H1 (cell line): ENCODE measurements around the gene CIBAR2. TPM values are rescaled to one million over a fixed set of nuclear protein-coding genes. Genes with fewer than 3 reads are reported as not detected.

Experiments
- CTCF ChIA-PET: fragments of 300-600 bp; sonication (Branson Sonifier 250); formaldehyde crosslinking; loops from one replicate; lab custom pipeline; 2021; ENCODE audit not compliant: partially characterized antibody; lab: Charles Lee
- POLR2A ChIA-PET: fragments of 300-600 bp; sonication (Branson Sonifier 250); formaldehyde crosslinking; loops from one replicate; lab custom pipeline; 2021; ENCODE audit warnings: inconsistent platforms; ENCODE audit not compliant: partially characterized antibody; lab: Charles Lee
- DNase-seq, 2 experiments: peaks; one replicate each; pipeline versions ENCODE4 v3.0.0 to v3.0.0-alpha.2; 2010 to 2022; ENCODE audit warnings: low spot score in 2 of 2, low read depth in 1 of 2, mixed read lengths in 1 of 2
- FAIRE-seq: peaks from 2 replicates; lab custom pipeline; 2011; peaks lifted over from hg19 to GRCh38; lab: Jason Lieb, UNC
- H2AFZ ChIP-seq: 2 replicates; pipeline ENCODE4 v1.8.1; 2012; ENCODE audit warnings: low read length, inconsistent platforms
- H2AK5ac ChIP-seq: 2 replicates; pipeline ENCODE4 v1.6.1; 2013; ENCODE audit warnings: low read depth, low read length
- H2BK120ac ChIP-seq: replicated peaks from 2 replicates; pipeline ENCODE3; 2013; ENCODE audit warnings: low read depth, low read length, inconsistent platforms
- H2BK12ac ChIP-seq: 2 replicates; pipeline ENCODE4 v1.6.1; 2013; ENCODE audit warnings: low read depth, low read length
- H2BK15ac ChIP-seq: 2 replicates; pipeline ENCODE4 v1.6.1; 2013; ENCODE audit warnings: low read length
- H2BK20ac ChIP-seq: 2 replicates; pipeline ENCODE4 v1.6.1; 2013; ENCODE audit warnings: low read length
- H2BK5ac ChIP-seq: 2 replicates; pipeline ENCODE4 v1.6.1; 2013; ENCODE audit warnings: low read depth, low read length
- H3K14ac ChIP-seq: 2 replicates; pipeline ENCODE4 v1.6.1; 2013; ENCODE audit warnings: inconsistent platforms; ENCODE audit not compliant: insufficient read length
- H3K18ac ChIP-seq: 2 replicates; pipeline ENCODE4 v1.6.1; 2013; ENCODE audit warnings: low read length; ENCODE audit errors: extremely low read depth
- H3K23ac ChIP-seq: 2 replicates; pipeline ENCODE4 v1.6.1; 2013; ENCODE audit warnings: inconsistent platforms; ENCODE audit not compliant: insufficient read length
- H3K23me2 ChIP-seq: 2 replicates; pipeline ENCODE4 v1.6.1; 2013; ENCODE audit warnings: low read depth, low read length
- H3K27ac ChIP-seq: 2 replicates; pipeline ENCODE4 v1.6.1; 2011; ENCODE audit warnings: low read depth, low read length, inconsistent platforms
- H3K27me3 ChIP-seq, 4 experiments: replicated peaks in 1 of 4; 1 replicate in 1 of 4; 2 replicates in 3 of 4; pipeline versions ENCODE4 v1.6.1 to v1.8.1; 2011 to 2013; ENCODE audit warnings: low read length in 3 of 4, mild to moderate bottlenecking in 3 of 4, inconsistent platforms in 2 of 4, mixed read lengths in 2 of 4, moderate library complexity in 1 of 4; ENCODE audit not compliant: control insufficient read depth in 3 of 4, insufficient read depth in 3 of 4; ENCODE audit errors: extremely low read depth in 1 of 4
- H3K36me3 ChIP-seq, 4 experiments: 2 replicates each; pipeline versions ENCODE4 v1.6.1 to v1.8.1; 2011 to 2013; ENCODE audit warnings: mild to moderate bottlenecking in 4 of 4, low read length in 3 of 4, moderate library complexity in 2 of 4, control low read depth in 1 of 4, inconsistent platforms in 1 of 4; ENCODE audit not compliant: insufficient read depth in 4 of 4, control insufficient read depth in 2 of 4
- H3K4ac ChIP-seq: replicated peaks from 2 replicates; pipeline ENCODE3; 2013; ENCODE audit warnings: low read length, low read depth, mixed read lengths, inconsistent platforms; ENCODE audit not compliant: insufficient read length
- H3K4me1 ChIP-seq, 4 experiments: replicated peaks in 1 of 4; 1 replicate in 1 of 4; 2 replicates in 3 of 4; pipeline versions ENCODE4 v1.6.1 to v1.8.1; 2011 to 2013; ENCODE audit warnings: low read length in 3 of 4, inconsistent platforms in 2 of 4, mixed read lengths in 1 of 4; ENCODE audit not compliant: insufficient read depth in 4 of 4, control insufficient read depth in 3 of 4
- H3K4me2 ChIP-seq, 2 experiments: 2 replicates each; pipeline versions ENCODE4 v1.6.1 to v1.8.1; 2011 to 2013; ENCODE audit warnings: low read depth in 2 of 2, low read length in 2 of 2, control low read depth in 1 of 2, inconsistent platforms in 1 of 2, mild to moderate bottlenecking in 1 of 2; ENCODE audit not compliant: insufficient read depth in 1 of 2
- H3K4me3 ChIP-seq, 4 experiments: fragments of 200-600, 300-600 bp in 1 of 4; sonication (generic), shearing (Covaris generic), sonication (Bioruptor Twin) in 1 of 4; 2 replicates each; pipeline versions ENCODE4 v1.5.1 to v1.8.1; 2011 to 2016; ENCODE audit warnings: low read length in 4 of 4, low read depth in 3 of 4, control low read depth in 2 of 4, inconsistent platforms in 2 of 4, mild to moderate bottlenecking in 2 of 4, mixed read lengths in 1 of 4, moderate library complexity in 1 of 4; ENCODE audit not compliant: insufficient read depth in 2 of 4; ENCODE audit errors: extremely low read depth in 1 of 4
- H3K56ac ChIP-seq: replicated peaks from 2 replicates; pipeline ENCODE3; 2013; ENCODE audit warnings: low read depth, mild to moderate bottlenecking, mixed read lengths, low read length, inconsistent platforms; ENCODE audit not compliant: insufficient read length
- H3K79me1 ChIP-seq: 2 replicates; pipeline ENCODE4 v1.6.1; 2013; ENCODE audit warnings: low read depth, low read length, control low read depth
- H3K79me2 ChIP-seq, 2 experiments: 2 replicates each; pipeline versions ENCODE4 v1.6.1 to v1.8.1; 2012 to 2013; ENCODE audit warnings: low read length in 2 of 2, mild to moderate bottlenecking in 2 of 2, inconsistent platforms in 1 of 2; ENCODE audit not compliant: insufficient read depth in 2 of 2, control insufficient read depth in 1 of 2
- H3K9ac ChIP-seq, 4 experiments: replicated peaks in 1 of 4; 1 replicate in 1 of 4; 2 replicates in 3 of 4; pipeline versions ENCODE4 v1.6.1 to v1.8.1; 2011 to 2013; ENCODE audit warnings: low read depth in 3 of 4, low read length in 3 of 4, control low read depth in 2 of 4, mild to moderate bottlenecking in 2 of 4, moderate library complexity in 2 of 4, inconsistent platforms in 1 of 4; ENCODE audit errors: extremely low read depth in 1 of 4
- H3K9me3 ChIP-seq, 2 experiments: 2 replicates each; pipeline versions ENCODE4 v1.6.1 to v1.8.1; 2012 to 2013; ENCODE audit warnings: mild to moderate bottlenecking in 2 of 2, moderate library complexity in 2 of 2, control low read depth in 1 of 2, inconsistent platforms in 1 of 2, low read depth in 1 of 2, low read length in 1 of 2, mixed read lengths in 1 of 2; ENCODE audit not compliant: insufficient read depth in 2 of 2
- H4K20me1 ChIP-seq, 2 experiments: replicated peaks in 1 of 2; 2 replicates each; pipeline versions ENCODE3 to v1.8.1; 2011 to 2013; ENCODE audit warnings: inconsistent platforms in 2 of 2, low read length in 2 of 2, mild to moderate bottlenecking in 1 of 2; ENCODE audit not compliant: insufficient read depth in 2 of 2, control insufficient read depth in 1 of 2
- H4K5ac ChIP-seq: 2 replicates; pipeline ENCODE4 v1.6.1; 2013; ENCODE audit warnings: low read length, low read depth, mixed read lengths, inconsistent platforms; ENCODE audit not compliant: insufficient read length
- H4K8ac ChIP-seq: 2 replicates; pipeline ENCODE4 v1.8.0; 2013; ENCODE audit warnings: mild to moderate bottlenecking, moderate library complexity, low read length, inconsistent platforms; ENCODE audit not compliant: insufficient read depth; ENCODE audit errors: extremely low read depth
- H4K91ac ChIP-seq: replicated peaks from 2 replicates; pipeline ENCODE3; 2013; ENCODE audit warnings: low read length, mixed read lengths, inconsistent platforms; ENCODE audit not compliant: insufficient read length
- CTBP2 ChIP-seq: IDR thresholded peaks from 2 replicates; pipeline ENCODE4 v1.7.0; 2011; ENCODE audit warnings: borderline replicate concordance, mild to moderate bottlenecking, moderate library complexity, mixed read lengths, low read length; ENCODE audit not compliant: insufficient read depth, insufficient read length
- E2F6 ChIP-seq: IDR thresholded peaks from 2 replicates; pipeline ENCODE4 v1.6.1; 2012; ENCODE audit warnings: inconsistent platforms
- FOSL1 ChIP-seq: IDR thresholded peaks from 2 replicates; pipeline ENCODE4 v1.6.1; 2011; ENCODE audit warnings: mild to moderate bottlenecking, low read depth, low read length, moderate library complexity; ENCODE audit not compliant: insufficient read depth
- MAX ChIP-seq: IDR thresholded peaks from 2 replicates; pipeline ENCODE4 v1.6.1; 2012; ENCODE audit warnings: inconsistent platforms
- NRF1 ChIP-seq: IDR thresholded peaks from 2 replicates; pipeline ENCODE4 v1.6.1; 2011; ENCODE audit warnings: mild to moderate bottlenecking, low read depth, low read length, improper control_type of control experiment
- RBBP5 ChIP-seq: IDR thresholded peaks from 2 replicates; pipeline ENCODE4 v1.7.1; 2012; ENCODE audit warnings: low read depth, mild to moderate bottlenecking, inconsistent platforms, low read length, moderate library complexity, borderline replicate concordance
- TAF7 ChIP-seq: optimal IDR thresholded peaks from 2 replicates; pipeline ENCODE3; 2011; ENCODE audit warnings: low read depth, mild to moderate bottlenecking, inconsistent platforms, low read length, moderate library complexity, borderline replicate concordance
- TBP ChIP-seq: IDR thresholded peaks from 2 replicates; pipeline ENCODE4 v1.6.1; 2011; ENCODE audit warnings: low read depth, low read length, improper control_type of control experiment
- USF2 ChIP-seq: IDR thresholded peaks from 2 replicates; pipeline ENCODE4 v1.6.1; 2011; ENCODE audit warnings: low read length, improper control_type of control experiment
- WGBS, 2 experiments: shearing (Covaris generic) in 1 of 2; methylation state at CpG; one replicate each; pipeline versions ENCODE4 v1.1.6 to v1.1.7; 2013 to 2015; ENCODE audit warnings: low lambda C conversion rate in 2 of 2, mixed read lengths in 2 of 2, inconsistent platforms in 1 of 2, low coverage in 1 of 2, missing lambda C conversion rate in 1 of 2; ENCODE audit not compliant: insufficient replicate concordance in 2 of 2, insufficient coverage in 1 of 2, insufficient read length in 1 of 2; ENCODE audit errors: extremely low coverage in 1 of 2, missing lambda C conversion rate in 1 of 2; 5-methylcytosine and 5-hydroxymethylcytosine counted together
- polyA plus RNA-seq, 7 experiments: library from polyadenylated mRNA; depleted of rRNA in 3 of 7; stranded (reverse) in 5 of 7; unstranded in 2 of 7; fragments of >200 nt in 5 of 7; fragments of 200-250 nt in 2 of 7; gene quantifications; 1 replicate in 5 of 7; 2 replicates in 1 of 7; 4 replicates in 1 of 7; pipeline versions ENCODE4 v1.2.1 to v1.2.3, GENCODE V29; 2011 to 2013; ENCODE audit warnings: missing spikeins in 2 of 7, mixed read lengths in 2 of 7
- total RNA-seq: library from RNA; stranded (reverse); fragmentation: NEBNext Ultra II Directional; extraction: Animal tissue kit (Norgen Biotek cat#: 25700); gene quantifications from 2 replicates; pipeline ENCODE4 v1.2.1, GENCODE V29; 2021

CIBAR2 gene
- total and polyA plus RNA-seq, 2 of the 8 experiments (the other 6 are each of a cell fraction or from before 2014, with no cell fraction given): 0.18 TPM; not detected in 1

- no peak overlapping the region for H4K8ac ChIP-seq
- H3K23ac ChIP-seq: no peak overlapping the region
- no peaks in the 10 kb centered on the region for H3K36me3 ChIP-seq
- H3K4me2 ChIP-seq: no peak overlapping the region
- POLR2A ChIA-PET: no interaction called here
- H2AFZ ChIP-seq: no peak overlapping the region
- H3K56ac ChIP-seq: no peak overlapping the region
- H2BK12ac ChIP-seq: no peak overlapping the region
- H3K18ac ChIP-seq: no peak overlapping the region
- no peak overlapping the region for H3K14ac ChIP-seq
- H2BK20ac ChIP-seq: no peak overlapping the region
- H3K4ac ChIP-seq: no peak overlapping the region
- FAIRE-seq (no peak), DNase-seq (no peak)
- no peak overlapping the region for H2AK5ac ChIP-seq
- H4K5ac ChIP-seq: no peak overlapping the region
- 88% methylated on average over 9 of the region's 9 CpGs; no CpG with 5 or more reads in 1 of the 2 experiments for WGBS, 2 experiments
- H3K79me2 ChIP-seq: no peaks in the 10 kb centered on the region
- H3K23me2 ChIP-seq: 0 out of 2 replicates have a peak, but pooled peaks cover 3% of the 10 kb centered on the region
- H3K4me3 ChIP-seq: no peak overlapping the region
- no peaks in the 10 kb centered on the region for H3K27me3 ChIP-seq
- H3K79me1 ChIP-seq: no peaks in the 10 kb centered on the region
- H4K91ac ChIP-seq: no peak overlapping the region
- H2BK15ac ChIP-seq: no peak overlapping the region
- H3K9ac ChIP-seq: no peak overlapping the region
- H4K20me1 ChIP-seq: no peaks in the 10 kb centered on the region
- H3K27ac ChIP-seq: no peak overlapping the region
- no peak overlapping the region for H2BK5ac ChIP-seq
- peaks cover 0 to 2% (median 0%) of the 10 kb centered on the region in 4 experiments; a peak in 2 of 7 replicates for H3K4me1 ChIP-seq
- CTCF ChIA-PET: interaction anchor here (0.6 to 2.8 kb wide), 7 partner anchors 8 to 116 kb away, joined by 3 to 9 read pairs (median 4); no protein-coding TSS in a partner anchor
- H2BK120ac ChIP-seq: no peak overlapping the region
- H3K9me3 ChIP-seq: no peaks in the 10 kb centered on the region
- no peak for TF ChIP-seq RBBP5
- no peak for TF ChIP-seq MAX
- TF ChIP-seq NRF1: no peak
- no peak for TF ChIP-seq CTBP2
- no peak for TF ChIP-seq TBP
- TF ChIP-seq USF2: no peak
- TF ChIP-seq FOSL1: no peak
- no peak for TF ChIP-seq TAF7
- TF ChIP-seq E2F6: no peak
These were observed 36.7 kb upstream of the CIBAR2 start for GRCh38 chr16:85148931-85149330.
